WTC11 (cell line): ENCODE measurements around the gene SDHAF1. TPM values are rescaled to one million over a fixed set of nuclear protein-coding genes. Genes with fewer than 3 reads are reported as not detected.

ENCODE experiments used
- CREB1 ChIP-seq: sonication (generic); formaldehyde crosslinking; IDR thresholded peaks from 2 replicates; pipeline ENCODE4 v1.8.0; 2023; ENCODE audit warnings: mild to moderate bottlenecking, missing genetic modification reagents
- CREM ChIP-seq: sonication (generic); formaldehyde crosslinking; IDR thresholded peaks from 2 replicates; pipeline ENCODE4 v1.8.1; 2022; ENCODE audit warnings: mild to moderate bottlenecking, missing genetic modification reagents, moderate library complexity
- ESRRA ChIP-seq: sonication (generic); formaldehyde crosslinking; IDR thresholded peaks from 2 replicates; pipeline ENCODE4 v1.8.1; 2022; ENCODE audit warnings: mild to moderate bottlenecking, missing genetic modification reagents, borderline replicate concordance
- FOXJ3 ChIP-seq: sonication (generic); formaldehyde crosslinking; IDR thresholded peaks from 2 replicates; pipeline ENCODE4 v1.9.0; 2021; ENCODE audit warnings: missing genetic modification reagents, mild to moderate bottlenecking, borderline replicate concordance
- FOXP1 ChIP-seq: sonication (generic); formaldehyde crosslinking; IDR thresholded peaks from 2 replicates; pipeline ENCODE4 v1.8.0; 2022; ENCODE audit warnings: missing genetic modification reagents, mild to moderate bottlenecking, moderate library complexity, borderline replicate concordance
- GABPB1 ChIP-seq: sonication (generic); formaldehyde crosslinking; IDR thresholded peaks from 2 replicates; pipeline ENCODE4 v1.8.1; 2023; ENCODE audit warnings: mild to moderate bottlenecking, missing genetic modification reagents
- GRHL2 ChIP-seq: fragments of 250-450 bp; sonication (Bioruptor Pico); IDR thresholded peaks from 2 replicates; pipeline ENCODE4 v1.8.0; 2022; ENCODE audit warnings: mild to moderate bottlenecking, moderate library complexity; ENCODE audit not compliant: insufficient replicate concordance, severe bottlenecking
- HMGA2 ChIP-seq: fragments of 250-450 bp; sonication (Bioruptor Pico); IDR thresholded peaks from 2 replicates; pipeline ENCODE4 v1.4.0; 2021; ENCODE audit warnings: mild to moderate bottlenecking, moderate library complexity
- JUN ChIP-seq: sonication (generic); formaldehyde crosslinking; IDR thresholded peaks from 2 replicates; pipeline ENCODE4 v1.8.0; 2023; ENCODE audit warnings: mild to moderate bottlenecking, missing genetic modification reagents
- NFATC4 ChIP-seq: fragments of 250-450 bp; sonication (Bioruptor Pico); IDR thresholded peaks from 2 replicates; pipeline ENCODE4 v1.9.0; 2021; ENCODE audit warnings: mild to moderate bottlenecking
- NR1H2 ChIP-seq: sonication (generic); formaldehyde crosslinking; IDR thresholded peaks from 2 replicates; pipeline ENCODE4 v1.9.0; 2021; ENCODE audit warnings: mild to moderate bottlenecking, moderate library complexity, missing genetic modification reagents
- STAT6 ChIP-seq: sonication (generic); formaldehyde crosslinking; conservative IDR thresholded peaks from 2 replicates; pipeline ENCODE4 v1.8.1; 2023; ENCODE audit warnings: mild to moderate bottlenecking, low read depth, missing genetic modification reagents, moderate library complexity
- TCF7 ChIP-seq: sonication (generic); formaldehyde crosslinking; IDR thresholded peaks from 2 replicates; pipeline ENCODE4 v1.8.0; 2022; ENCODE audit warnings: mild to moderate bottlenecking, low read depth, missing genetic modification reagents, moderate library complexity
- ZBTB21 ChIP-seq: sonication (generic); formaldehyde crosslinking; IDR thresholded peaks from 2 replicates; pipeline ENCODE4 v1.8.1; 2023; ENCODE audit warnings: mild to moderate bottlenecking, missing genetic modification reagents, borderline replicate concordance
- ZNF232 ChIP-seq: sonication (generic); formaldehyde crosslinking; IDR thresholded peaks from 2 replicates; pipeline ENCODE4 v1.8.0; 2022; ENCODE audit warnings: mild to moderate bottlenecking, missing genetic modification reagents
- ZNF317 ChIP-seq: sonication (generic); formaldehyde crosslinking; IDR thresholded peaks from 2 replicates; pipeline ENCODE4 v1.8.1; 2023; ENCODE audit warnings: low read depth, mild to moderate bottlenecking, moderate library complexity, missing genetic modification reagents, borderline replicate concordance
- ZNF423 ChIP-seq: fragments of 250-450 bp; sonication (Bioruptor Pico); IDR thresholded peaks from 2 replicates; pipeline ENCODE4 v2.1.2; 2022; ENCODE audit warnings: mild to moderate bottlenecking, moderate library complexity
- ZNF532 ChIP-seq: fragments of 250-450 bp; sonication (Bioruptor Pico); IDR thresholded peaks from 2 replicates; pipeline ENCODE4 v1.9.0; 2021; ENCODE audit warnings: mild to moderate bottlenecking, borderline replicate concordance
- total RNA-seq: library from RNA; stranded (reverse); gene quantifications from 3 replicates; pipeline ENCODE4 v1.2.3, GENCODE V29; 2021
- TF ChIP-seq, protein P1 (sequence below): sonication (generic); formaldehyde crosslinking; IDR thresholded peaks from 2 replicates; pipeline ENCODE4 v1.8.1; 2023; ENCODE audit warnings: mild to moderate bottlenecking, moderate library complexity, missing genetic modification reagents
- TF ChIP-seq, protein P2 (sequence below): fragments of 250-450 bp; sonication (Bioruptor Pico); conservative IDR thresholded peaks from 2 replicates; pipeline ENCODE4 v1.9.0; 2021; ENCODE audit warnings: mild to moderate bottlenecking
- TF ChIP-seq, protein P3 (sequence below): sonication (generic); formaldehyde crosslinking; IDR thresholded peaks from 2 replicates; pipeline ENCODE4 v1.8.1; 2022; ENCODE audit warnings: low read depth, mild to moderate bottlenecking, moderate library complexity, missing genetic modification reagents, borderline replicate concordance
- TF ChIP-seq, protein P4 (sequence below): sonication (generic); formaldehyde crosslinking; IDR thresholded peaks from 2 replicates; pipeline ENCODE4 v1.8.0; 2022; ENCODE audit warnings: mild to moderate bottlenecking, missing genetic modification reagents
- TF ChIP-seq, protein P5 (sequence below): sonication (generic); formaldehyde crosslinking; IDR thresholded peaks from 2 replicates; pipeline ENCODE4 v1.8.1; 2023; ENCODE audit warnings: mild to moderate bottlenecking, missing genetic modification reagents
- TF ChIP-seq, protein P6 (sequence below): fragments of 250-450 bp; sonication (Bioruptor Pico); IDR thresholded peaks from 2 replicates; pipeline ENCODE4 v1.9.0; 2021; ENCODE audit warnings: mild to moderate bottlenecking

The SDHAF1 gene
- total RNA-seq, 1 experiment from 2014 or later, result 20.8 TPM

DNA sequence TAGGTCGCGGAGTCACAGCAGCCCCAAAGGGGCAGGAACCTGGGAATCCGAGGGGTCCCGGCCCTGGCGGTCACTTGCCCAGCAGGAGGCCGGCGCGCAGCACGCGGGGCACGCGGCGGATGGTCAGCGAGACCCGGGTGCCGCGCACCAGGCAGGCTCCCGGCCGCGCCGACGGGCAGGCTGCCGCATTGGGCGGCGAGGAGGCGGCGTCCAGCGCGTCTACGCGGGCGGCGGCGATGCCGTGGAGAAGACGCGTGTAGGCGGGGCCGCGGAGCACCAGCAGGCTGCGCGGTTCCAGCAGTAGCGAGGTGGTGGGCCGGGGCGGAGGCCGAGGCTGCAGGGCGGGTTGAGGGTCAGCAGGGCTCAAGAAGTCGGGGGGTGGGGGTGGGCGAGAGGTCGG, 14.2 kb downstream of the SDHAF1 start (continued):
- no peak for TF ChIP-seq ZNF532 (CRISPR knock-in tag)
- TF ChIP-seq CREB1 (CRISPR knock-in tag), result no peak
- TF ChIP-seq GRHL2 (CRISPR knock-in tag), result no peak
- TF ChIP-seq NR1H2 (CRISPR knock-in tag), result no peak
- no peak for TF ChIP-seq ZNF232
- peak; percentile 66 for TF ChIP-seq FOXP1 (CRISPR knock-in tag)
- TF ChIP-seq, protein P1, sequence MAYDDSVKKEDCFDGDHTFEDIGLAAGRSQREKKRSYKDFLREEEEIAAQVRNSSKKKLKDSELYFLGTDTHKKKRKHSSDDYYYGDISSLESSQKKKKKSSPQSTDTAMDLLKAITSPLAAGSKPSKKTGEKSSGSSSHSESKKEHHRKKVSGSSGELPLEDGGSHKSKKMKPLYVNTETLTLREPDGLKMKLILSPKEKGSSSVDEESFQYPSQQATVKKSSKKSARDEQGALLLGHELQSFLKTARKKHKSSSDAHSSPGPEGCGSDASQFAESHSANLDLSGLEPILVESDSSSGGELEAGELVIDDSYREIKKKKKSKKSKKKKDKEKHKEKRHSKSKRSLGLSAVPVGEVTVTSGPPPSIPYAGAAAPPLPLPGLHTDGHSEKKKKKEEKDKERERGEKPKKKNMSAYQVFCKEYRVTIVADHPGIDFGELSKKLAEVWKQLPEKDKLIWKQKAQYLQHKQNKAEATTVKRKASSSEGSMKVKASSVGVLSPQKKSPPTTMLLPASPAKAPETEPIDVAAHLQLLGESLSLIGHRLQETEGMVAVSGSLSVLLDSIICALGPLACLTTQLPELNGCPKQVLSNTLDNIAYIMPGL, result peak; percentile 63; the same call in 1 of the 2 replicates
- no peak for TF ChIP-seq JUN (CRISPR knock-in tag)
- TF ChIP-seq, protein P2, sequence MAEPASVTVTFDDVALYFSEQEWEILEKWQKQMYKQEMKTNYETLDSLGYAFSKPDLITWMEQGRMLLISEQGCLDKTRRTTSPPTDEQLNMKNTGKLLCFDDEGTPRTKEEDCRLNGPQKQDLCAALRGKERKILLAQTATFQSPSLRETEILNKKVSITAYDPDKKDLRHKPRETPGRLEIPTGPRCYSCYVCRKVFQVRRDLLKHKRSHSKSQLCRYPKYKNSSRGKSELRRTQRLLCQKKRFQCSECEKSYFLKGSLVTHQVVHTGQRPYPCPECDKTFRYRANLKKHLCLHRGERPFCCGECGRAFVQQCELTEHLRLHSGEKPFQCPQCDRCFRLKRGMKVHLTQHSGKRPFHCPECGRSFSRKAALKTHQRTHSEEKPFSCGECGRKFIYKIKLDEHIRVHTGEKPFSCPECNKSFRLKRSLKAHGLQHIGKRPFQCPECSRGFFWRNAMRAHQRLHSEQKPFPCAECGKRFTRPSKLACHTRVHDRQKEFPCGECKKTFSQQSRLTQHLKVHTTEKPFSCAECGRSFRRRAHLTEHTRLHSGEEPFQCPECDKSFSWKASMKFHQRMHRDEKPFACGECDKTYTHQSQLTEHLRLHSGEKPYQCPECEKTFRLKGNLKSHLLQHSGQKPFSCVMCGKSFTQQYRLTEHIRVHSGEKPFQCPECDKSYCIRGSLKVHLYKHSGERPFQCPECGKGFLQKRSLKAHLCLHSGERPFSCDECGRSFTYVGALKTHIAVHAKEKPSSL (CRISPR knock-in tag), result no peak
- no peak for TF ChIP-seq STAT6 (CRISPR knock-in tag)
- TF ChIP-seq, protein P3, sequence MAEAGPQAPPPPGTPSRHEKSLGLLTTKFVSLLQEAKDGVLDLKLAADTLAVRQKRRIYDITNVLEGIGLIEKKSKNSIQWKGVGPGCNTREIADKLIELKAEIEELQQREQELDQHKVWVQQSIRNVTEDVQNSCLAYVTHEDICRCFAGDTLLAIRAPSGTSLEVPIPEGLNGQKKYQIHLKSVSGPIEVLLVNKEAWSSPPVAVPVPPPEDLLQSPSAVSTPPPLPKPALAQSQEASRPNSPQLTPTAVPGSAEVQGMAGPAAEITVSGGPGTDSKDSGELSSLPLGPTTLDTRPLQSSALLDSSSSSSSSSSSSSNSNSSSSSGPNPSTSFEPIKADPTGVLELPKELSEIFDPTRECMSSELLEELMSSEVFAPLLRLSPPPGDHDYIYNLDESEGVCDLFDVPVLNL, result no peak
- TF ChIP-seq CREM (CRISPR knock-in tag), result no peak
- TF ChIP-seq ZBTB21 (CRISPR knock-in tag), result no peak
- TF ChIP-seq, protein P4, sequence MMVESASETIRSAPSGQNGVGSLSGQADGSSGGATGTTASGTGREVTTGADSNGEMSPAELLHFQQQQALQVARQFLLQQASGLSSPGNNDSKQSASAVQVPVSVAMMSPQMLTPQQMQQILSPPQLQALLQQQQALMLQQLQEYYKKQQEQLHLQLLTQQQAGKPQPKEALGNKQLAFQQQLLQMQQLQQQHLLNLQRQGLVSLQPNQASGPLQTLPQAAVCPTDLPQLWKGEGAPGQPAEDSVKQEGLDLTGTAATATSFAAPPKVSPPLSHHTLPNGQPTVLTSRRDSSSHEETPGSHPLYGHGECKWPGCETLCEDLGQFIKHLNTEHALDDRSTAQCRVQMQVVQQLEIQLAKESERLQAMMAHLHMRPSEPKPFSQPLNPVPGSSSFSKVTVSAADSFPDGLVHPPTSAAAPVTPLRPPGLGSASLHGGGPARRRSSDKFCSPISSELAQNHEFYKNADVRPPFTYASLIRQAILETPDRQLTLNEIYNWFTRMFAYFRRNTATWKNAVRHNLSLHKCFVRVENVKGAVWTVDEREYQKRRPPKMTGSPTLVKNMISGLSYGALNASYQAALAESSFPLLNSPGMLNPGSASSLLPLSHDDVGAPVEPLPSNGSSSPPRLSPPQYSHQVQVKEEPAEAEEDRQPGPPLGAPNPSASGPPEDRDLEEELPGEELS (CRISPR knock-in tag), result peak; percentile 32; the same call in 1 of the 2 replicates
- TF ChIP-seq GABPB1 (CRISPR knock-in tag), result no peak
- TF ChIP-seq FOXJ3 (CRISPR knock-in tag), result no peak
- TF ChIP-seq, protein P5, sequence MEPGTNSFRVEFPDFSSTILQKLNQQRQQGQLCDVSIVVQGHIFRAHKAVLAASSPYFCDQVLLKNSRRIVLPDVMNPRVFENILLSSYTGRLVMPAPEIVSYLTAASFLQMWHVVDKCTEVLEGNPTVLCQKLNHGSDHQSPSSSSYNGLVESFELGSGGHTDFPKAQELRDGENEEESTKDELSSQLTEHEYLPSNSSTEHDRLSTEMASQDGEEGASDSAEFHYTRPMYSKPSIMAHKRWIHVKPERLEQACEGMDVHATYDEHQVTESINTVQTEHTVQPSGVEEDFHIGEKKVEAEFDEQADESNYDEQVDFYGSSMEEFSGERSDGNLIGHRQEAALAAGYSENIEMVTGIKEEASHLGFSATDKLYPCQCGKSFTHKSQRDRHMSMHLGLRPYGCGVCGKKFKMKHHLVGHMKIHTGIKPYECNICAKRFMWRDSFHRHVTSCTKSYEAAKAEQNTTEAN (CRISPR knock-in tag), result no peak
- TF ChIP-seq HMGA2 (CRISPR knock-in tag), result no peak
- no peak for TF ChIP-seq TCF7 (CRISPR knock-in tag)
- TF ChIP-seq ZNF317 (CRISPR knock-in tag), result no peak
- TF ChIP-seq, protein P6, sequence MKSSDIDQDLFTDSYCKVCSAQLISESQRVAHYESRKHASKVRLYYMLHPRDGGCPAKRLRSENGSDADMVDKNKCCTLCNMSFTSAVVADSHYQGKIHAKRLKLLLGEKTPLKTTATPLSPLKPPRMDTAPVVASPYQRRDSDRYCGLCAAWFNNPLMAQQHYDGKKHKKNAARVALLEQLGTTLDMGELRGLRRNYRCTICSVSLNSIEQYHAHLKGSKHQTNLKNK (CRISPR knock-in tag), result no peak
- no peak for TF ChIP-seq ESRRA
- TF ChIP-seq ZNF423 (CRISPR knock-in tag), result no peak
- no peak for TF ChIP-seq NFATC4 (CRISPR knock-in tag)
